GM06990 (cell line): Measurements from ENCODE around the gene DNAJC17.

ENCODE experiments used
- DNase-seq: peaks from one replicate; pipeline ENCODE4 v3.0.0-alpha.2; 2011; ENCODE audit not compliant: insufficient read length; ENCODE audit errors: extremely low read depth
- H3K27me3 ChIP-seq: replicated peaks from 2 replicates; pipeline ENCODE4 v1.6.0; 2011; ENCODE audit warnings: low read length; ENCODE audit not compliant: control insufficient read depth, insufficient read depth
- H3K36me3 ChIP-seq: 2 replicates; pipeline ENCODE4 v1.5.1; 2011; ENCODE audit warnings: low read length; ENCODE audit not compliant: control insufficient read depth, insufficient read depth
- H3K4me3 ChIP-seq: replicated peaks from 2 replicates; pipeline ENCODE4 v1.5.1; 2011; ENCODE audit warnings: low read depth, mild to moderate bottlenecking, control low read depth, low read length
- CTCF ChIP-seq: IDR thresholded peaks from 2 replicates; pipeline ENCODE4 v1.5.1; 2011; ENCODE audit warnings: low read length, control low read depth, mild to moderate bottlenecking, inconsistent platforms; ENCODE audit not compliant: insufficient read depth, poor library complexity, severe bottlenecking

Gene DNAJC17

GRCh38 chr15:40787991-40788390, 19.3 kb downstream of the DNAJC17 start:
- DNase-seq: no peak
- no peak overlapping the region for H3K4me3 ChIP-seq
- H3K36me3 ChIP-seq: peaks cover 1% of the 10 kb centered on the region; the same call in 1 of the 2 replicates
- H3K27me3 ChIP-seq: no peaks in the 10 kb centered on the region
- no peak for TF ChIP-seq CTCF

GRCh38 chr15:40787344-40787841, 19.9 kb downstream of the DNAJC17 start:
- Histone ChIP-seq H3K36me3 (peaks cover 1% of the 10 kb centered on the region; the same call in 1 of the 2 replicates), H3K27me3 (no peaks in the 10 kb centered on the region), H3K4me3 (no peak overlapping the region)
- DNase-seq: no peak
- TF ChIP-seq CTCF: no peak

- Histone ChIP-seq H3K27me3 (no peaks in the 10 kb centered on the region), H3K36me3 (peaks cover 1% of the 10 kb centered on the region; the same call in 1 of the 2 replicates), H3K4me3 (no peak overlapping the region)
- no peak for TF ChIP-seq CTCF
- no peak for DNase-seq
Observed at GRCh38 chr15:40785814-40786213, 21.5 kb downstream of the DNAJC17 start.

- no peak for TF ChIP-seq CTCF
- Histone ChIP-seq H3K27me3 (no peaks in the 10 kb centered on the region), H3K4me3 (no peak overlapping the region), H3K36me3 (no peaks in the 10 kb centered on the region)
- DNase-seq: no peak
Observed at GRCh38 chr15:40785164-40785563, 22.1 kb downstream of the DNAJC17 start.

GRCh38 chr15:40782609-40783227, 24.6 kb downstream of the DNAJC17 start:
- Histone ChIP-seq H3K4me3 (no peak overlapping the region), H3K36me3 (peaks cover 8% of the 10 kb centered on the region), H3K27me3 (no peaks in the 10 kb centered on the region)
- peak; percentile 72 for DNase-seq
- TF ChIP-seq CTCF: peak; percentile 95
